ENCODE results near the gene CHKB. TPM values are rescaled to one million over a fixed set of nuclear protein-coding genes. Genes with fewer than 3 reads are reported as not detected.

Gene CHKB
- total and polyA plus RNA-seq, 8 donors: 20.4 to 283 (median 31.7) TPM

DNA sequence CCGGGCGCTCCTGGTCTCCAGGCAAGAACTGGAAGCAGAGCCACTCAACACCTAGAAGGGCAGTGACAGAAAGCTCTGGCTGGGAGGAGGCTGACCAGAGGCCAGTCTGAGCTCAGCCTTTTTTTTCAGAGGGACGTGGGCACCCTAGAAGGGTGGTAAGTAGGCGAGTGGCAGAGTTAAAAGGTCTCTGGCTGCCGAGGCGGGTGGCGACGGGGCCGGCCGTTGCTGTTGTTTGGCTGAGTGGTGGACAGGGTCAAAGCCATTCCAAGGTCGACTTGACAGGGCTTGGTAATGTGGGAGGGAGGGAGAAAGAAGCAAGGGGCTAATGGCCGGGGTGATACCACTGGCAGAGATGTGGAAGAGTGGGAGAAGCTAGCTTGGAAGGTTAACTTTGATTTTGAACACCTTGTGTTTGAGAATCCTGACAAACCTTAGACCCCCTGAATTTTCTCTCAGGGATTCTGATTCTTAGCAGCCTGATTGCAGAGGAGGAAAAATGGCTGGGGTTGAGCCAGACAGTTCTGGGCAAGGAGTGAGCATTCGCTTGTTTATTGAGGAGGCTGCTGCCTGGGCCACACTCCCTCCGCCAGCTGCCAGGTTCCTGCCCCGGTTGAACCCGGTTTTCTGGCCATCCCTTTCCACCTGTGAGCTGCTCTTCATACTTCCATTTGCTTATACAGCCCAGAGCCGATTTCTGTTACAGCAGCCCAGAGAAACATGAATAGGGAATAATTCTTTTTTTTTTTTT lies 19.1 kb downstream of the CHKB start:
- H3K4me1 ChIP-seq: peaks cover 0 to 5% (median 2%) of the 10 kb centered on the region in 3 donors
- intact Hi-C loops (cut with DNase I): no loop called here
- TF ChIP-seq, protein P1, sequence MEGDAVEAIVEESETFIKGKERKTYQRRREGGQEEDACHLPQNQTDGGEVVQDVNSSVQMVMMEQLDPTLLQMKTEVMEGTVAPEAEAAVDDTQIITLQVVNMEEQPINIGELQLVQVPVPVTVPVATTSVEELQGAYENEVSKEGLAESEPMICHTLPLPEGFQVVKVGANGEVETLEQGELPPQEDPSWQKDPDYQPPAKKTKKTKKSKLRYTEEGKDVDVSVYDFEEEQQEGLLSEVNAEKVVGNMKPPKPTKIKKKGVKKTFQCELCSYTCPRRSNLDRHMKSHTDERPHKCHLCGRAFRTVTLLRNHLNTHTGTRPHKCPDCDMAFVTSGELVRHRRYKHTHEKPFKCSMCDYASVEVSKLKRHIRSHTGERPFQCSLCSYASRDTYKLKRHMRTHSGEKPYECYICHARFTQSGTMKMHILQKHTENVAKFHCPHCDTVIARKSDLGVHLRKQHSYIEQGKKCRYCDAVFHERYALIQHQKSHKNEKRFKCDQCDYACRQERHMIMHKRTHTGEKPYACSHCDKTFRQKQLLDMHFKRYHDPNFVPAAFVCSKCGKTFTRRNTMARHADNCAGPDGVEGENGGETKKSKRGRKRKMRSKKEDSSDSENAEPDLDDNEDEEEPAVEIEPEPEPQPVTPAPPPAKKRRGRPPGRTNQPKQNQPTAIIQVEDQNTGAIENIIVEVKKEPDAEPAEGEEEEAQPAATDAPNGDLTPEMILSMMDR (IDR thresholded peaks at IDR 0.05): no peak
- FAIRE-seq (no peak), ATAC-seq (peak; percentile 20 to 39 (median 31)), DNase-seq (peak in 3 of 6 donors; percentile 41 to 65 (median 52))
- peak overlapping the region; percentile 59 to 91 (median 82) for H3K27ac ChIP-seq
- H3K36me3 ChIP-seq: no peaks in the 10 kb centered on the region
- no peaks in the 10 kb centered on the region for H3K27me3 ChIP-seq
- 7 to 10% methylated on average over 17 of the region's 17 CpGs for WGBS, 2 donors
- peak overlapping the region; percentile 25 to 70 (median 36) for H3K4me3 ChIP-seq
- H3K9me3 ChIP-seq: no peaks in the 10 kb centered on the region

DNA sequence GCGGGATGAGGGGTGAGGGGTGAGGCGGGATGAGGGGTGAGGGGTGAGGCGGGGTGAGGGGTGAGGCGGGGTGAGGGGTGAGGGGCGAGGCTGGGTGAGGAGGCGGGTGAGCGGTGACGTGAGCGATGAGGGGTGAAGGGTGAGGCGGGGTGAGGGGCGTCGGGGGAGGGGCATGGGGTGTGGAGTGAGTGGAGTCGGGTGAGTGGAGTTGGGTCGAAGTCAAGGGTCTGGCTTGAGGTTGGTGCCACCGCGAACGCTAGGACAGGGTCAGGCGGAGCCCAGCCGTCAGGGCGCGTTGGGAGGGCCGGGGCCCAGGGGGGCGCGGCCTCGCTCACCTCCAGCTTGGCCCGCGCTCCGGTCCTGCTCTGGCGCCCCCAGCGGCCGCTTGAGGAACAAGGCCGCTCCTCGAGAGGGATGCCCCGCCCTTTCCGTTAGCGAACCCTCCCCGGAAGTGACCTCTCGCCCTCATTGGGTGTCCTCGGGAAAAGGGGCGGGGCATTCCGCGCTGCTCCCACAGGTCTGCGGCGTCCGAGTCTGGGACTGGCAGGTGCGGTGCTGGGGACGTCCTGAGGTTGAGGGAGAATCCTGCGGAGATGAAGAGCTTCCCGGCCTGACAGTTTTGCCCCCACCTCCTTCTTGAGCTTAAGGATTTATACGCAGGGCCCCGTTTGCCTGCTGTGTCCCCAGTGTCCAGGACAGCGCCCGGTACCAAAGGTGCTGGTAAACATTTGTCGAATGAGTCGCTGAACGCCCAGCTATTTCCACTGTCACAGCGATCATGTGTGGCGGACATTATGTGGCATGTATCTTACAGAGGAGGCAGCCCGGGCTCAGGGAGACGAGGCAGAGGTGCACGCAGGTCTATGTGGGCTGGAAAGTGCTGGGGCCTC lies 19.9 kb downstream of the CHKB start, which contains the start of gene SYCE3:
Gene SYCE3 (minus strand): TSS at position 397 of the 890 bp plus-strand sequence. CDS start 6,514 bp downstream, outside the sequence.
- intact Hi-C loops (cut with DNase I): no loop called here
- TF ChIP-seq, protein P1 (IDR thresholded peaks at IDR 0.05): peak; percentile 97 to 99 (median 98)
- DNase-seq (peak; percentile 97 to 100 (median 98)), ATAC-seq (peak; percentile 98 to 99 (median 98)), FAIRE-seq (no peak)
- Histone ChIP-seq H3K9me3 (no peaks in the 10 kb centered on the region), H3K4me3 (peak within 1 kb of the TSS; percentile 25 to 70 (median 36)), H3K27ac (peak within 1 kb of the TSS; percentile 59 to 91 (median 82)), H3K4me1 (peaks cover 0 to 3% (median 0%) of the 10 kb centered on the region in 3 donors), H3K36me3 (no peaks in the 10 kb centered on the region), H3K27me3 (no peaks in the 10 kb centered on the region)
- 1 to 2% methylated on average over 55 to 60 of the region's 61 CpGs for WGBS, 2 donors

DNA sequence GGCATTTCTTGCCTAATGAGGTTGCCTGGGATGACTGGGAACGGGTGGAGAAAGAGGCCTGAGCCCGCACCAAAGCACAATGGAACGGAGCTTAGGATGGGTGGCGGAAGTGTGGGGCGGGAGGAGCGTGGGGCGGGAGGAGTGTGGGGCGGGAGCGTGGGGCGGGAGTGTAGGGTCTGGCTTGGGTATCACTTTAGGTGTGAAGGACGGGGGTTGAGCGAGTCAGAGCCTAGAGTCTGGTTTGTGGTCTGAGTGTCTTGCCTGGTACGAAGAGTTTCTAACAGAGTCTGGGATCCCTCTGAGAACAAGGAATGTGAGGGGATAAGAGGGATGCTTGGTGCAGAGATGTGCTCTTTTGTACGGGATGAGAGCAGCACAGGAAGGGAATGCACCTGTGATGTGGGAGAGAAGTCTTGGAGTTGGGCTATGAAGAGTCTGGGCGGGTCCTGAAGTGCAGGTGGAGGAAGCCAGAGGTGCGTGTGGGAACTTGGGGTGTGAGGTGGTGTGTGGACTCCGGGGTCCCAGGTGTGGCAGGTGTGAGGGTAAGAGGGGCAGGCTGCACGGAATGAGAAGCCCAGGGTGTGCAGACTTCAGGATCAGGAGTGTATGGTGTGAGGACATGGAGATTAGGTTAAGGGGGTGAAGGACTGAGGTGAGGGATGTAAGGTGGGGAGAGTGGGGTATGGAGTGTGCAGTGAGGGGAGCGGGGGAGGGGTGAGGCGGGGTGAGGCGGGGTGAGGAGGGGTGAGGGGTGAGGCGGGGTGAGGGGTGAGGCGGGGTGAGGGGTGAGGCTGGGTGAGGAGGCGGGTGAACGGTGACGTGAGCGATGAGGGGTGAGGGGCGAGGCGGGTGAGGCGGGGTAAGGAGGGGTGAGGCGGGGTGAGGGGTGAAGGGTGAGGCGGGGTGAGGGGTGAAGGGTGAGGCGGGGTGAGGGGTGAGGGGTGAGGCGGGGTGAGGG lies 21.0 kb downstream of the CHKB start:
- Histone ChIP-seq H3K36me3 (no peaks in the 10 kb centered on the region), H3K27me3 (no peaks in the 10 kb centered on the region), H3K4me3 (no peak overlapping the region), H3K9me3 (no peaks in the 10 kb centered on the region), H3K4me1 (peaks cover 0 to 3% (median 0%) of the 10 kb centered on the region in 3 donors), H3K27ac (no peak overlapping the region)
- WGBS, 2 donors: 74 to 78% methylated on average over 24 to 30 of the region's 34 CpGs
- FAIRE-seq (no peak), ATAC-seq (no peak), DNase-seq (peak in 3 of 6 donors; percentile 28 to 72 (median 47))
- intact Hi-C loops (cut with DNase I): no loop called here
- TF ChIP-seq, protein P1 (IDR thresholded peaks at IDR 0.05): no peak

DNA sequence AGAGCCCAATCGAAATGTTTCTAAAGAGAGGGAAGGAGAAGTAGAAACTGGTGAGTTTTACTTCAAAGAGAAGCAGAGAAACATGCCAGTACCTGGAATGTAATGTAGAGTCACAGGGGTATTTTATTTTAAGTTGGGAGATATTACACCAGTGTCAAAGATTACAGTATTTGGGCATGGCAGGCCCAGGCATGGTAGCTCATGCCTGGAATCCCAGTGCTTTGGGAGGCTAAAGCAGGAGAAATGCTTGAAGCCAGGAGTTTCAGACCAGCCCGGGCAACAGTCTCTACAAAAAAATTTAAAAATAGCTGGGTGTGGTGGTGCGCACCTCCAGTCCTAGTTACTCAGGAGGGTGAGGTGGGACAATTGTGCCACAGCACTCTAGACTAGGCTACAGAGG lies 22.6 kb downstream of the CHKB start:
- Histone ChIP-seq H3K4me1 (peaks cover 0 to 3% (median 0%) of the 10 kb centered on the region in 3 donors), H3K4me3 (no peak overlapping the region), H3K9me3 (no peaks in the 10 kb centered on the region), H3K27me3 (no peaks in the 10 kb centered on the region), H3K36me3 (no peaks in the 10 kb centered on the region), H3K27ac (no peak overlapping the region)
- 66 to 81% methylated on average over 3 of the region's 3 CpGs for WGBS, 2 donors
- DNase-seq (no peak), FAIRE-seq (no peak), ATAC-seq (no peak)
- TF ChIP-seq, protein P1 (IDR thresholded peaks at IDR 0.05): no peak
- intact Hi-C loops (cut with DNase I): no loop called here
